GM18870 (cell line): ENCODE results near the gene GAL3ST2.
"Not testable (repeated sequence)": the region's sequence is repeated elsewhere in the genome, so short reads cannot be mapped to it uniquely, and the experiment has no call there.

Experiments used
- ATAC-seq: cut with Tn5 transposase; IDR thresholded peaks from one replicate; pipeline ENCODE4 v1.9.1; 2021; ENCODE audit warnings: moderate library complexity; ENCODE audit not compliant: unreplicated experiment

GAL3ST2 gene

GRCh38 chr2:241746084-241746483 is 30.5 kb upstream of the GAL3ST2 start:
- no peak for ATAC-seq

- no peak for ATAC-seq
These were observed 28.0 kb upstream of the GAL3ST2 start for GRCh38 chr2:241748468-241749256.

GRCh38 chr2:241750076-241750840 is 26.4 kb upstream of the GAL3ST2 start:
- no peak for ATAC-seq

- no peak for ATAC-seq
These were observed 25.5 kb upstream of the GAL3ST2 start for GRCh38 chr2:241751152-241751551.

GRCh38 chr2:241751776-241752175 is 24.8 kb upstream of the GAL3ST2 start:
- no peak for ATAC-seq

- ATAC-seq = no peak
These were observed 24.4 kb upstream of the GAL3ST2 start for GRCh38 chr2:241752253-241752652.

- no peak for ATAC-seq
These were observed 23.8 kb upstream of the GAL3ST2 start for GRCh38 chr2:241752689-241753276.

- no peak for ATAC-seq
These were observed 23.1 kb upstream of the GAL3ST2 start for GRCh38 chr2:241753493-241753892.

- no peak for ATAC-seq
These were observed 22.6 kb upstream of the GAL3ST2 start for GRCh38 chr2:241754042-241754441.

- ATAC-seq = no peak
These were observed 21.5 kb upstream of the GAL3ST2 start for GRCh38 chr2:241755166-241755565.

GRCh38 chr2:241755777-241756176 is 20.8 kb upstream of the GAL3ST2 start:
- no peak for ATAC-seq

- ATAC-seq = no peak
These were observed 17.4 kb upstream of the GAL3ST2 start for GRCh38 chr2:241759067-241759807.

GRCh38 chr2:241759893-241760292 is 16.7 kb upstream of the GAL3ST2 start:
- not testable (repeated sequence) for ATAC-seq

GRCh38 chr2:241760301-241760771 is 16.3 kb upstream of the GAL3ST2 start:
- no peak for ATAC-seq

- ATAC-seq = no peak
These were observed 14.2 kb upstream of the GAL3ST2 start for GRCh38 chr2:241762321-241762932.

GRCh38 chr2:241762933-241763369 is 13.7 kb upstream of the GAL3ST2 start:
- no peak for ATAC-seq

- ATAC-seq = no peak
These were observed 12.9 kb upstream of the GAL3ST2 start for GRCh38 chr2:241763551-241764274.

- ATAC-seq = no peak
These were observed 12.1 kb upstream of the GAL3ST2 start for GRCh38 chr2:241764275-241765241.
